C4-2B (cell line): ENCODE measurements around the gene GABRG2.

ENCODE experiments used
- ZFX ChIP-seq: fragments of 450-650 bp; IDR thresholded peaks from 2 replicates; pipeline ENCODE4 v1.6.1; 2017
- TF ChIP-seq, protein P1 (sequence below): fragments of 450-650 bp; conservative IDR thresholded peaks from 2 replicates; pipeline ENCODE4 v1.5.1; 2017; ENCODE audit warnings: mild to moderate bottlenecking

DNA sequence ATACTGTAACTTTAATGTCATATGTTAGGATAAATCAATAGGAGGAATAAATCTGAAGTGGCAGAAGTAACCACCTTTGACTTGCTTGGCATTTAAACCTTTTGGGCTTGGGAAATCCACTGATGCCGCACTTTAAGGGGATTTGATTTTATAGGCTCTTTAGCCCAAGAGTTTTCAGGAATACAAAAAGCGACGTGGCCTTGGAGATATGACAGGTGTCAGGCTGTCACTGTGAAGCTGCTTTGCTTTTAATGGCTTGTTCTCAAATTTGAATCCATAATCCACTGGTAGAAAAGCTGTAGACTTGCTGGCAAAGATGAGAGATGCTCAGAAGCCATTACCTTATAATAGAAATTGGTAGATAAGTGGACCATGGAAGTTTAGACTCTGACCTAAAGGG, 71.6 kb downstream of the GABRG2 start:
- TF ChIP-seq, protein P1, sequence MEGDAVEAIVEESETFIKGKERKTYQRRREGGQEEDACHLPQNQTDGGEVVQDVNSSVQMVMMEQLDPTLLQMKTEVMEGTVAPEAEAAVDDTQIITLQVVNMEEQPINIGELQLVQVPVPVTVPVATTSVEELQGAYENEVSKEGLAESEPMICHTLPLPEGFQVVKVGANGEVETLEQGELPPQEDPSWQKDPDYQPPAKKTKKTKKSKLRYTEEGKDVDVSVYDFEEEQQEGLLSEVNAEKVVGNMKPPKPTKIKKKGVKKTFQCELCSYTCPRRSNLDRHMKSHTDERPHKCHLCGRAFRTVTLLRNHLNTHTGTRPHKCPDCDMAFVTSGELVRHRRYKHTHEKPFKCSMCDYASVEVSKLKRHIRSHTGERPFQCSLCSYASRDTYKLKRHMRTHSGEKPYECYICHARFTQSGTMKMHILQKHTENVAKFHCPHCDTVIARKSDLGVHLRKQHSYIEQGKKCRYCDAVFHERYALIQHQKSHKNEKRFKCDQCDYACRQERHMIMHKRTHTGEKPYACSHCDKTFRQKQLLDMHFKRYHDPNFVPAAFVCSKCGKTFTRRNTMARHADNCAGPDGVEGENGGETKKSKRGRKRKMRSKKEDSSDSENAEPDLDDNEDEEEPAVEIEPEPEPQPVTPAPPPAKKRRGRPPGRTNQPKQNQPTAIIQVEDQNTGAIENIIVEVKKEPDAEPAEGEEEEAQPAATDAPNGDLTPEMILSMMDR, result no peak
- TF ChIP-seq ZFX, result no peak
